ENCODE data around the gene THAP4. TPM values are rescaled to one million over a fixed set of nuclear protein-coding genes. Genes with fewer than 3 reads are reported as not detected.

THAP4 gene
- total and polyA plus RNA-seq, 3 experiments from 2014 or later, result 42.3 to 51.9 (median 51.4) TPM

DNA sequence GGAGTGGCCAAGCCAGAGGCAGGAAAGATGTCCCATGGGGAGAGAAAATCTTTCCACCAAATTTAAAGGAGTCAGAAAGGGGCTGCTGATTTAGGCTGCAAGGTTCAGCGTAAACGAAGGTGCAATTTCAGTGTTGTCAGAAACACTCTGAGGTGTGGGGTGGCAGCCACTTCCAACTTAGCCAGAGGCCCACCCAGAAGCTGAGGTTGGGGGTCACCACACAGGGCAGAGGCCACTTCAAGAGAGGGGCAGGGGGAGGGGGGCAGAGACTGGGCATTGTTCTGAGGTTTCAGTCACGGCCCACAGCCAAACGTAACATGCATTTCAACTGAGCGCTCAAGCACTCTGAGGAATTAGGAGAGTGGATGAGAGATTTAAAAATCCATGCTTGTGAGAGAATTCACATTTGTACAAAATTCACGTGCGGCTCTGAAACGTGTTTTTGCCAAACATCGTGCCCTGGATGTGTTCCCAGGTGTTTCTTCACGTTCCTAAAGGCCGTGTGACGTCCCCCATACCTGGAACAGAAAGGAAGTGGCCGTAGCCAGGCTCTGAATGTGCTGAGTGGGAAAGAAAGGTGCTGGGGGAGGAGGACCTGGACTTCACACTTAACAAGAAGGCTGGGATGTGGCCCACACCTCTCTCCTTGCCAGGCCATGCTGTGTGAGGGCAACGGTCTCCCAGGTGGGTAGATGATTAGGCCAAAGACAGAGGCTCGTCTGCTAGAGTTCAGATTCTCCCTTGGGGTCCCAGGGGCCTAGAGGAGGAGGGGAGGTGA is 97.9 kb downstream of the THAP4 start:
- no peak overlapping the region for H3K4me3 ChIP-seq (ENCODE audit: low read length)
- Mint-ChIP-seq H3K27me3 (peaks cover 19 to 29% of the 10 kb centered on the region in 2 donors), H3K9me3 (no peaks in the 10 kb centered on the region), H3K4me1 (peaks cover 0 to 5% (median 3%) of the 10 kb centered on the region in 3 donors), H3K36me3 (peaks cover 0 to 6% (median 0%) of the 10 kb centered on the region in 3 donors), H3K4me3 (no peak overlapping the region), H3K27ac (no peak overlapping the region)
- no peak overlapping the region for H3K27ac ChIP-seq (ENCODE audit: low read depth, low read length)
- H3K36me3 ChIP-seq (ENCODE audit: insufficient read depth, low read length), result no peaks in the 10 kb centered on the region
- DNase-seq, result no peak
- no peaks in the 10 kb centered on the region for H3K4me1 ChIP-seq (ENCODE audit: insufficient read depth, low read length)
- CTCF ChIA-PET, result no interaction called here
- H3K9me3 ChIP-seq (ENCODE audit: low read length), result no peaks in the 10 kb centered on the region
- POLR2A ChIA-PET, result no interaction called here
- H3K27me3 ChIP-seq (ENCODE audit: insufficient read depth, low read length, poor library complexity, severe bottlenecking), result peaks cover 6% of the 10 kb centered on the region

DNA sequence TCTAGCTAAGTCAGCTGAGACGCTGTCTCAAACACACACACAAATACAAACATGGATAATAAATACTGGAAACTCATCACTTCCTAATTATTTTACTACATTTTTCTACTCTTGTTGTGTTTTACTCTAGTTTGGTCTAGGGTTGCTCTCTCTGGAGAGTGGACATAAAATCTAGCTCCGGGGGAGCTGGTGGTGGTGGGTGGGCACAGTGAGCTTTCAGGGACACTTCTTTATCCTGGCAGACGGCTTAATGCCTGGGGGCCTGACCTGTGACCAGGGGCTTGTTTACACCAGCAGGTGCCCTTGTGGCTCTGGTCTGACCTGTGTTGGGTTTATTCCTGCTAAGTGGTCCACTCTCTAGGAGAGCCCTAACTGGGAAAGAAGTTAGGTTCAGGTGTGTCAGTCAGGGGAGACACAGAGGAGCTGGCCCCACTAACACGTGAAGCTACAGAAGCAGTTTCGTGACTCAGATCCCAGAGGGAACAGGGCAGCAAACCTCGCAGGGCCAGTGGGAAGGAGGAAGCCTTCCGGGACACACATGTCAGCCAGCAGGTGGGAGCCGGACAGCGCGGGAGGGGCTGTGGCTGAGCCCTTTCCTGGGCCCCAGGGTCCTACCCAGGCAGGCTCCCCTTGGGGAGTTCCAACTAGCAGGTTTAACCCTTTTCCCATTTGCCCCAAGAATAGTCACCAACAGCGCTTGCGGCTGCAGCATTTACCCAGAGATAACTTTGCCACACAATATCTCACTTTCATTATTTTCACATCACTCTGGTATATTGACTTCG is 100.9 kb downstream of the THAP4 start:
- DNase-seq, result peak in 1 of 5 donors; percentile 35
- peaks cover 0 to 5% (median 3%) of the 10 kb centered on the region in 3 donors for H3K4me1 Mint-ChIP-seq
- H3K27me3 Mint-ChIP-seq, result peaks cover 12 to 25% of the 10 kb centered on the region in 2 donors
- no peaks in the 10 kb centered on the region for H3K9me3 Mint-ChIP-seq
- peaks cover 0 to 6% (median 0%) of the 10 kb centered on the region in 3 donors for H3K36me3 Mint-ChIP-seq
- H3K9me3 ChIP-seq (ENCODE audit: low read length), result no peaks in the 10 kb centered on the region
- H3K4me3 ChIP-seq (ENCODE audit: low read length), result no peak overlapping the region
- no peak overlapping the region for H3K27ac Mint-ChIP-seq
- no peak overlapping the region for H3K4me3 Mint-ChIP-seq
- H3K4me1 ChIP-seq (ENCODE audit: insufficient read depth, low read length), result no peaks in the 10 kb centered on the region
- H3K27me3 ChIP-seq (ENCODE audit: insufficient read depth, low read length, poor library complexity, severe bottlenecking), result peaks cover 6% of the 10 kb centered on the region
- H3K27ac ChIP-seq (ENCODE audit: low read depth, low read length), result no peak overlapping the region
- CTCF ChIA-PET, result no interaction called here
- H3K36me3 ChIP-seq (ENCODE audit: insufficient read depth, low read length), result no peaks in the 10 kb centered on the region
- POLR2A ChIA-PET, result no interaction called here

- Histone ChIP-seq H3K27ac (ENCODE audit: low read depth, low read length) (no peak overlapping the region), H3K36me3 (ENCODE audit: insufficient read depth, low read length) (no peaks in the 10 kb centered on the region), H3K27me3 (ENCODE audit: insufficient read depth, low read length, poor library complexity, severe bottlenecking) (no peaks in the 10 kb centered on the region), H3K4me3 (ENCODE audit: low read length) (no peak overlapping the region), H3K9me3 (ENCODE audit: low read length) (no peaks in the 10 kb centered on the region), H3K4me1 (ENCODE audit: insufficient read depth, low read length) (no peaks in the 10 kb centered on the region)
- POLR2A ChIA-PET, result no interaction called here
- CTCF ChIA-PET, result no interaction called here
- H3K9me3 Mint-ChIP-seq, result no peaks in the 10 kb centered on the region
- H3K4me1 Mint-ChIP-seq, result no peaks in the 10 kb centered on the region
- peaks cover 7 to 24% of the 10 kb centered on the region in 2 donors for H3K27me3 Mint-ChIP-seq
- no peak overlapping the region for H3K4me3 Mint-ChIP-seq
- no peak overlapping the region for H3K27ac Mint-ChIP-seq
- H3K36me3 Mint-ChIP-seq, result peaks cover 0 to 6% (median 0%) of the 10 kb centered on the region in 3 donors
- DNase-seq, result peak in 1 of 5 donors; percentile 30
These were observed 102.1 kb downstream of the THAP4 start for GRCh38 chr2:241534701-241535375.

Other genes with a start within 250 kb of the THAP4 start
- gene STK25, start 128.6 kb downstream of the THAP4 start, total RNA-seq, result 10 to 100 TPM; 95.0 to 96.2 TPM
- 86.3 TPM for gene STK25, start 128.6 kb downstream of the THAP4 start, polyA plus RNA-seq
- not detected for gene BOK, start 78.4 kb downstream of the THAP4 start, total RNA-seq
- gene BOK, start 78.4 kb downstream of the THAP4 start, polyA plus RNA-seq, result not detected
- 10 to 100 TPM; 79.0 to 80.2 TPM for gene ATG4B, start 535 bp upstream of the THAP4 start, total RNA-seq
- 56.1 TPM for gene ATG4B, start 535 bp upstream of the THAP4 start, polyA plus RNA-seq
- gene DTYMK, start 49.7 kb upstream of the THAP4 start, total RNA-seq, result 100 to 1,000 TPM; 131 to 134 TPM
- 41.1 TPM for gene DTYMK, start 49.7 kb upstream of the THAP4 start, polyA plus RNA-seq
- 10 to 100 TPM; 44.4 to 48.4 TPM for gene ING5, start 64.9 kb upstream of the THAP4 start, total RNA-seq
- gene ING5, start 64.9 kb upstream of the THAP4 start, polyA plus RNA-seq, result 19.5 TPM
- gene D2HGDH, start 97.5 kb upstream of the THAP4 start, total RNA-seq, result 10 to 100 TPM; 22.9 to 23.4 TPM
- gene D2HGDH, start 97.5 kb upstream of the THAP4 start, polyA plus RNA-seq, result 5.7 TPM
- gene GAL3ST2, start 139.7 kb upstream of the THAP4 start, total RNA-seq, result under 1 TPM in 1 of 2 experiments, not detected in 1; 0.16 TPM
- not detected for gene GAL3ST2, start 139.7 kb upstream of the THAP4 start, polyA plus RNA-seq
- gene NEU4, start 172.0 kb upstream of the THAP4 start, total RNA-seq, result not detected
- gene NEU4, start 172.0 kb upstream of the THAP4 start, polyA plus RNA-seq, result not detected
- 10 to 100 TPM; 34.3 to 39.3 TPM for gene PDCD1, start 221.7 kb upstream of the THAP4 start, total RNA-seq
- gene PDCD1, start 221.7 kb upstream of the THAP4 start, polyA plus RNA-seq, result 41.8 TPM
- under 1 TPM; 0.11 to 0.18 TPM for gene RTP5, start 232.6 kb upstream of the THAP4 start, total RNA-seq
- gene RTP5, start 232.6 kb upstream of the THAP4 start, polyA plus RNA-seq, result 0.23 TPM

Data from CD8-positive, alpha-beta memory T cell (primary cell).